NCI-H1694 treated with DMSO at 0.1 percent for 48 hours (cell line): Measurements from ENCODE around the gene PIBF1.
A peak's percentile ranks its signal among the peaks of the same experiment; 100 is the strongest.
"Not testable (repeated sequence)": the region's sequence is repeated elsewhere in the genome, so short reads cannot be mapped to it uniquely, and the experiment has no call there.

ENCODE experiments used
- DNase-seq: peaks from one replicate; lab custom pipeline; 2025; lab: John Stamatoyannopoulos, UW

Gene PIBF1

DNA sequence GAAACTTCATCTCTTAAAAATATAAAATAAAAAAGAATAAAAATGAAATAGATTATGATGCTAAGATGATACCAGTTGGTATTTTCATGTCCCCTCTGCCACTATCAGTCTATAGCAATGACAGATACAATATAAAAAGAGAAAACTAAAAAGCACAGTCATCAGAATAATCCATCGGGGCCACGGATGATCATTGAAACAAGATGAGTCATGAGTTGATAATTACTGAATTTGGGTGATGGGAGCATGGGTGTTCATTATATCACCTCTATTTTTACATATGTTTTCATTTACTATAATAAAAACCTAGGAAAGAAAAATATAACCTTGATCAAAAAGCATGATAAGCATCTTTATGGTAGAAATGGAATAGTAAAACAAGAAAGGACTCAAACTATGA lies 41.1 kb downstream of the PIBF1 start:
- no peak for DNase-seq

DNA sequence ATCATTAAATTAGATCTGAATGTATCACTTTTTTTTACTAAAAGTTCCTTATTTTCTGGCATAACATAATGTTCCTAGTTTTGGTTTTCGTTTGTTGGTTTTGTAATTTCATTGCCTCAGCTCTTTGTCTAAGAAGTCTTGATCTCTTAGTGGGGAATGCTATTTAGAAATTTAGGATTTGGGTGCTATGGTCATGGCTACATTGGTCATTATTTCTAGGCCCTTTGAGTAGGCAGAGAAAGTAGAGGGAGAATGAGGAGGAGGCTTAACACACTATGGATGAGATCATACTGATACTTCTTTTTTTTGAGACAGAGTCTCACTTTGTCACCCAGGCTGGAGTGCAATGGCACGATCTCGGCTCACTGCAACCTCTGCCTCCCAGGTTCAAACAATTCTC lies 41.8 kb downstream of the PIBF1 start:
- no peak for DNase-seq

DNA sequence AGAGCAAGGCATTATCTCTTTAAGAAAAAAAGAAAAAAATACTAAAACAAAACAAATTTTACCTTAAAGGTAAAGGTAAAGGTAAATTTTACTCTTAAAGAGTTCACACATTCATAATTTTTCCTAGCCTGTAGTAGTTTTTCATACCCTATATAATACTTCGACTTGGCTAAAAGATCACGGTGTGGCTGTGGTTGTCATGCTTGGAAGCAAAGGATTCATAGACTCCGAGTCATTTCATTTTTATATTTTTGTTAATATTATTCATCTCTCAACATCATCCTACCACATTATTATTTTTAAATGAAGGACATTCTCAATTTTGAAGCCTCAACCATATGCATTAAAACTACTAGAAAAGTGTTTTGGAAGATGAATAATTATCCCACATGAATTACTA lies 52.7 kb downstream of the PIBF1 start:
- DNase-seq, result no peak

DNA sequence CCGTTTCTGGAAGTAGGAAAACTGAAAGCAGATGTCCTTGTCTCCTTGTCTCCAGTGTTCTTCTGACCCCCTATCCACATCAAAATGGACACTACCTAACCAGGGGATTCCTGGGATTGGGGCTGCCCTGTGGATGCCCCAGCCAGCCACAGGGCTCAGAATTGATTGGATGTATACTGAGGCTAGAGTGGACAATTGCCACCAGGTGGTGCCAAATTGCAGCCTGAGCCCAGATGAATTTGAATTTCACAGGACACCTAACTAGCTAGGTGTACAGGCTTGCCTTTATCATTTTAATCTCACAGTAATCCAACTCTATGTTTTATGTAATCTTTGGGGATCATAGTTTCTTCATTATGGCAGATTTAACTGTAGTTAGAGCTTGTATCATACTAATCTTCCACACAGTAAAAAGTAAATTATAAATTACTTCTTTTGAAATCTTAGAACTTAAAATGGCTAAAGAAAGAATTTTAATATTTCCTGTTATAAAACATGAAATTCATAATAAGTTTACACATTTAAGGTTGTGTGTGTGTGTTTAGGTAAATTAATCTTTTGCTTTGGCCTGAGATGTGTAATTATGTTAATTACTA lies 58.0 kb downstream of the PIBF1 start:
- peak; percentile 20 for DNase-seq

DNA sequence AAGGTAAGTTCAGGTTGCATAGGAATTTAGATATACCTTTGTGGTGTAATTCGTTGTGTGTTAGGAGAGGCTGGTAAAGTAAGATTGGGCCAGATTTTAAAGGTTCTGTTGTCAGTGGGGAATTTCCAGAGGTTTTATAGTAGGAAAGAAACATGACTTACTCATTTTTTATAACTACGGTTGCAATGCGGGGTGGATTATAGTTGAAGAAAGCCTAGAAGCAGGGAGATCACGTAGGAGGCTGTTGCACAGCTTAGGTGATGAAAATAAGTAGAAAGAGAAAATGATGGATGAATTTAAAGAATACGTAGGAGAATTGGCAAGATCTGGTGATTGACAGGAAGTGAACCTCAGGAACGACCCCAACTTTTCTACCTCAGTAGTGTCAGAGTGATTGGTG lies 61.1 kb downstream of the PIBF1 start:
- no peak for DNase-seq

DNA sequence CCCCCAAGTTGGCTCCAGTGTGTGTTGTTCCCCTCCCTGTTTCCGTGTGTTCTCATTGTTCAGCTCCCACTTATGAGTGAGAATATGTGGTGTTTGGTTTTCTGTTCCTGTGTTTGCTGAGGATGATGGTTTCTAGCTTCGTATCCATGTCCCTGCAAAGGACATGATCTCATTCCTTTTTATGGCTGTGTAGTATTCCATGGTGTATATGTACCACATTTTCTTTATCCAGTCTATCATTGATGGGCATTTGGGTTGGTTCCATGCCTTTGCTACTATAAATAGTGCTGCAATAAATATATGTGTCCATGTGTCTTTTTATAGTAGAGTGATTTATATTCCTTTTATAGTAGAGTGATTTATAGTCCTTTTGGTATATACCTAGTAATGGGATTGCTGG lies 63.2 kb downstream of the PIBF1 start:
- not testable (repeated sequence) for DNase-seq

DNA sequence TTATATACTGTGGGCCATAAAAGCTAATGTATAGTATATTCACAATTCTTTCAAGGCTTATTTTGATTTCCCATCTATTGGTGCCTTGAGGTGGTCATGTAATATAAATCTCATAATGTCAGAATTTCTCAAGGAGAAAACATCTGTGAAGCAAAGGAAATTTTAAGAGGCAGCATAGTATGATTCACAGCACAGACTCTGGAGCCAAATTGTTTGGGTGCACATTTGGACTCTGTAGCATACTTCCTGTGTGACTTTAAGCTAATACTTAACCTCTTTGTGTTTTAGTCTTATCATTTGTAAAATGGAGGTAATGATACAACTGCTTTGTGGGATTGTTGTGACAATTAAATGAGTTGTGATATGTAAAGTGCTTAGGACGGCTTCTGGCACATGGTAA lies 67.6 kb downstream of the PIBF1 start:
- no peak for DNase-seq

DNA sequence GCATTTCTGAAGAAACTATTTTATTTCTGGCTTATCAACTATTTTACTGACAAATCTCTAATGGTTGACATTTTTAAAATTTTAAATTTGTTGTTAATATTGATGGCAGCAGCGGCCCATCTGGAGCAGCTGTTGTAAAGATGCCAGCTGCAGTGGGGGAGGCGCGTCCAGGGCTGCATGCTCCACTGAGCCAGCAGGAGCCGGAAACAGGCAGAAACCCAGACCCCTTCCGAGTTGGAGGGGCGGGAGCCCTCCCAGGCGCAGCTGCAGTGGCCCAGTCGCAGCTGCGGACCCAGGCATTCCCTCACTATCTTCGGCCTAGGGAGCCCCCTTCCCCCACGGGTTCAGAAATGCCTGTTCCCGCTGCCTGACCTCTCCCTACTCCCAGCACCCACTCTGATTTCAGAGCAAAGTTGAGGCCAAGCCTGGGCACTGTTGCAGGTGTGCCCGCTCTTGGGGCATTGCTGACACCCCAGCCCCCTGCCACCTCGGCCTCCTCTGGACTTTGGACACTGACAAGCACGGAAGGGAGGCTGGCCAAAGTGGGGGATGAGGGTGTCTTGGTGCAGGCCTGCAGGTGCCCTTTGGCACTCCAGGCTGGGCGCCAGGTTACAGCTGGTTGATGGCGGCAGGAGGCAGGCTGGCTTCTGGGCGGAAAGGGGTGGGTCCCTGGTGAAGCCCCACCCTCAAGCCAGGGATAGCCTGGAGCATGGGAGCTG lies 69.2 kb downstream of the PIBF1 start:
- no peak for DNase-seq

DNA sequence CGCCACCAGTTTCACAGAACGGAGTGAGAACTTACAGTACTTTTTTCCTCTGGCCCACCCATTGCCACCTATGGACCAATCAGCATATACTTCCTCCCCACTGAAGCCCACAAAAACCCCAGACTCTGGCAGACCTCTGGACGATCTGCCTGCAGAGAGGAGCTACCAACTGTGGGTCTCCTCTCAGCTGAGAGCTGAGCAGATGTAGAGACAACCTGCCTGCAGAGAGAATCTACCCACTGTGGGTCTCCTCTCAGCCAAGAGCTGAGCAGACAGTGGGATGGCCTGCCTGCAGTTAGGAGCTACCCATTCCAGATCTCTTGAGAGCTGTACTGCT lies 69.7 kb downstream of the PIBF1 start:
- no peak for DNase-seq

DNA sequence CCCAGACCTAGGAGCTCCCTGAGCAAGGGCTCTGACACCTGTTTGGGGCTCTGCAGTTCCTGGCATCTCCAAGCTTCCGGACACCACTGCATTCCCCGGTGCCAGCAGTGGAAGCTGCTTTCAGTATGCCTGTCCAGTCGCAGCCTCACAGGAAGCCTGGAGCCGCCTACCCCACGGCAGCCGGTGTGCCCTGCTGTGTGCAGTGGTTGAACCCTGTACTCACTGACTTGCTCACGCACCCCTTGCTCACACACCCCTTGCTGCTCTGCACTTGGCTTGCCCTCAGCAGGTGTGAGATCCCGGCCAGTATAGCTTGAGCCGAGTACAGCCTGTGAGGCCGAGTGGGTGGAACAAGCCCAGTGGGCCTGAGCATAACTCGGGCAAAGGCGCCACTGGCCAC lies 70.3 kb downstream of the PIBF1 start:
- no peak for DNase-seq

DNA sequence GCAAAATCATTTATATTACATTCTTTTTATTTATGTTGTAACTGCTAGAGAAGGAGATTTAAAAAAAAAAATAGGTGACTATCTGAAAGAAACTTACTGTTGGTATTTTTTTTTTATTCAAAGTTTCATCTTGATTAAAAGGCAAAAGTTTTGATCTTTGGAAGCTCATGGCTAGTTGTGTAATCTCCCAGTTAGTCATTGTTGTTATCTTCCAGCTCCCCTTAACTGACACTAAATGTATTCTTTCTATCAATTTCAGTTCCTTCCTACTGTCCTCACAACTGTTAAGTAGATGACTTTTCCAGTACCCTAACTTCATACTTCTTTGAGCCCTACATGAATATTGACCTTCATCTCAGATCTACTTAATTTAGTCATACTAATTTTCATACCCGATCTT lies 71.1 kb downstream of the PIBF1 start:
- no peak for DNase-seq

DNA sequence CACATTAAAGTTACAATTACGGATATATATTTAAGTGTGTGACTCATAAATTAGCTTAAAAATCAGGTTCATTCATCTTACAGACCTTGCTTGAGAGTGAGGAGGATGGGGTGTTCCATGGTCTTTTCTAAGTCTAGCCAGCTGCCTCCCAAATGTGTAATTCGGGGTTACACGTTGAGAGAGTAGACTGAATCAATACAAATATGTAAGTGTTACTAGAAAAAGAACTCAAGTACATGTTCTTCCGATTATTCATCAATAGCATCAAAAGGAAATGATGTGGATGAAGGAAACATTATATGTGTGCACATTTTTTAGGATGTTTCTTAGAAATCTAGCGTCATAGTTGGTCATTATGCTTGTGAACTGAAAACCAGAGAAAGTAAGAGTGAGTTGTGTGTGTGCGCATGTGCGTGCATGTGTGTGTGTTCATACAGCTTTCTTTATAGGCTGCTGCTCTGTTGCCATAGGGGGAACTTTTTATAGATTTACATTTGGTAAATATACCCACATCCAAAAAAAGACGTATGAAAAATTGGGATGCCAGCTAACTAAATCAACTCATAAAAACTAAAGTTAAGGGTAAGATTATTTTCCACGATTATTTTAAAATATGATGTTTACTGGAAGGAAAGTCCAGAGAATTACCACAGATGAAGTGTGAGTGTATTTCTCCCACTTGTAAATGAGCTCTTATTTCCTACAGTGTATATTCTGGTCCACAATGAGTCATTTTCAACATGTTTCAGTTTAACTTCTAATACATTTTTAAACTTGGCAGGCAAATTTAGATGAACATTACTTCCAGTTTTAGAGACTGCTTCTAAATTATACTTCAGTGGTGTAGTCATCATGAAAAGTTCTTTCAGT lies 82.4 kb downstream of the PIBF1 start:
- DNase-seq, result no peak

DNA sequence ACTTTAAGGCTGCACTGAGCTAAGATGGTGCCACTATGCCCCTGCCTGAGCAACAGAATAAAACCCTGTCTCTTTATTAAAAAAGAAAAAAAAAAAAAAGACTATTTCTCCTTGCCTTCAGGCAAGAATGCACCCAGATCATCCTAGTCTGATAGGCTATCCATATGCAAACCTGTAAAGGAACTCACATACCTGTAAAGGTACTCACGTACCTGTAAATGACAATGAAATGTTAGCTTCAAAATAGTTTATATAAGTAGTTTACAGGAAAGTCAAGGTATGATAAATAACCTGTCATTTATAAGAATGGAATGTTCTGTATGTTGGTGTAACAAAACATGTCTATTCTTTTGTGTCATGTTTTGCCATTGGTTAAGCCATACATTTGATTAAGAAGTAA lies 86.3 kb downstream of the PIBF1 start:
- no peak for DNase-seq

DNA sequence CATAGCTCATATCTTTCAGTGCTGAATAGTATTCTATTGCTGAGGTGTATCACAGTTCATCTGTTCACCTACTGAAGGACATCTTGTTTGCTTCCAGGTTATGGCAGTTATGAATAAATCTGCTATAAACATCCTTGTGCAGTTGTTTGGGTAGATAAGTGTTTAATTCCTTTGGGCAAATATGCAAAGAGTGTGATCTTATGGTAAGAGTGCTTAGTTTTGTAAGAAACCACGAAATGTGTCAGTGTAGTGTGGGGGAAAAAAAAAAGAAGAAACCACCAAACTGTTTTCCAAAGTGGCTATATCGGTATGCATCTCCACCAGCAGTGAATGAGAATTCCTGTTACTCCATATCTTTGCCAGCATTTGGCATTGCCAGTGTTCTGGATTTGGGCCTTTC lies 93.3 kb downstream of the PIBF1 start:
- no peak for DNase-seq

DNA sequence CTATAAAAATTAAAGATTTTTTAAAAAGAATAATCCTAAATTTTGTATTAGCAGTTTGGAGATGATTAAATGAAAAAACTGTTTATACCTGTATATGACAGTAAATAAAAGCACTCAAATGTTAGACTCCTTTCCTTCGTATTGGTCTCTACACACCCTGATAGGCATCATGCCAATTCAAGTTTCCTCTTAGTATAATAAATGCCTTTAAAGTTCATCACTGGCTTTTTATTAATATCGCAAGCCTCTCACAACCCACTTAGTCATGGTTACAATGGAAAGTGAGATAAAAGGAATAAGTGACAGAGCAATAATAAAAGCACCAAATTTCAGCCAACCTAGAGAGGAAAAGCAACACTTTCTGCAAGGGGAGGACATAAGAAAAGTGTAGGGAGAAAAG lies 102.2 kb downstream of the PIBF1 start:
- no peak for DNase-seq

DNA sequence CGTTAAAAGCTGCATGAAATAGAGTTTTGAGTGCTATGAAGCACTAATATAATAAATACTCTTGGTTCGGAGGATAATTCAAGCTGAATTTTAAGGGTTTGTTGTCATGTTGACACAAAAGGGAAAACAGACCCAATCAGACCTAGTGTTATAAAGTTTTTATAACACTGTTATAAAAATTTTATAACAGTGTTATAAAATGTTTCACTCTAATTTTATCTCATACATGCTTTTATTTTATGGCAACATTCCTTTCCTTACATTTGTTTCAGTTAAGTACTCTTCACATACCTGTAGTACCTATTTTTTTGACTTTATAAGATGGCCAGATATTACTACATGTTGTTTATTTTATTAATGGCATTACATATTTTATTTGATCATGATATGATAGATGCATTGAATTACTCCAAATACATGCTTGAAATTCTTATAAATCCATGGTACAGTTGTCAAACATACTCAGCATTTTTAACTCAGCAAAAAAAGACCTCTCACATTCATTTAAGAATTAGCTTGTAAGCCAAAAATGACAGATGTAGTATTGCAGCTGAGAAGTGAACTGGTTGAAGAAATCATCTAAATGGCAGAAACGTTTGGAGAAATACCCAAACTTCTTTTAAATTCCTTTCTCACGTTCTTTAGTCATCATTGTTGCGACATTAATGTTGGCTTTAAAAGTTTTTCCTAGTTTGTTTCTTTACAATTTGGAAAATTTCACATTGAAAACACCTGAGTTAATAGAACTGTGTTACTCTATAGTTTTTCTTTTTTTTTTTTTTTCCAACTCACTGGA lies 104.5 kb downstream of the PIBF1 start:
- DNase-seq, result no peak

DNA sequence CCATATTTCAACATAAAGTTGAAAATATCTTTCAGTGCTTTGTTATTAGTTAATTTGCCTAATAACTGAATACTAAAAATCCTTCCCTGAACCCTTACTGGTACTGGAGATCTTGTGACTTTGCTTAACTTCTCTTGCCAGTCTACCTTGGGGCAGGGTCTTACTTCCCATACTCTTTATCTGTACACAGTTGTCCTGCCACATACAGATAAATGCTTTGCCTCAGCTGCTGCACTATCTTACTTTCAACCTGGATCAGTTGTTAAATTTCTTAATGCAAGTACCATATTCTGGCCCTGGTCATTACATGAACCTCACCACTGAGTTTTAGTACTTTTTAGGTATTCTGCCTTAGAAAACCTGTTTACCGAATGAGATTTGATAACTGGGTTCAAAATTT lies 107.6 kb downstream of the PIBF1 start:
- no peak for DNase-seq

DNA sequence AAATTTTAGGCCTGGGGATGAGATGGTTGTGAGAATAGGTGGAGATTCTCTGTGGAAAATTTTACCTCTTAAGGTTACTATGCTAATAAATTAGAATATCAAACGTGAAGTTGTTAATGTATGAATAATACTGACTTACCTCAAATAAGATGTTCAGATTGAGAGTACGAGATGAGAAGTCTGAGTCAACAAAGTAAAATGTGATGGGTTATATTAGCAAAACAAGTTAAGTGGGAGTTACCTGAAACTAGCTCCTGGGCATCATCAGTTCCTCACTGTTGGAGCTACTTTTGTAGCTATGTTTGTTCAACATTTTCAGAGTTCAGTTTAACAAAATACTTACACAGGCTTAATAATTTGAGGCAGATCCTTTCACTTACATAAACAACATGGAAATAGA lies 108.6 kb downstream of the PIBF1 start:
- DNase-seq, result no peak

DNA sequence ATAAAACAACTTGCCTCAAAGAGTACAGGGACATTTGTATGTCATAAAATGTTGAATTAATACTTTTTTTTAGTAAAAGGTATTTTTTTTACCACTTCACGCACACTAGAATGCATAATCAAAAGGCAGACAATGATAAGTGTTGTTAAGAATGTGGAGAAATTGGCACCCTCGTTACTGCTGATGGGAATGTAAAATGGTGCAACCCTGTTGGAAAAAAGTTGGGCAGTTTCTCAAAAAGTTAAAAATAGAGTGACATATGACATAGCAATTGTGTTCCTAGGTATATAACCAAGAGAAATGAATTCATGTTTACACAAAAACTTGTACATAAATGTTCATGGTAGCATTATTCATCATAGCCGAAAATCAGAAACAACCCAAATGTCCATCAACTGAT lies 109.5 kb downstream of the PIBF1 start:
- no peak for DNase-seq

DNA sequence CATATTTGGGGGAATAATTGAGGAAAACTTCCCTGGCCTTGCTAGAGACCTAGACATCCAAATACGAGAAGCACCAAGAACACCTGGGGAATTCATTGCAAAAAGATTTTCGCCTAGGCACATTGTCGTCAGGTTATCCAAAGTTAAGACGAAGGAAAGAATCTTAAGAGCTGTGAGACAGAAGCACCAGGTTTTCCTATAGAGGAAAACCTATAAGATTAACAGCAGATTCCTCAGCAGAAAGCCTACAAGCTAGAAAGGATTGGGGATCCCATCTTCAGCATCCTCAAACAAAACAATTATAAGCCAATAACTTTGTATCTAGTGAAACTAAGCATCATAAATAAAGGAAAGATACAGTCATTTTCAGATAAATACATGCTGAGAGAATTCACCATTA lies 114.9 kb downstream of the PIBF1 start:
- DNase-seq, result no peak

DNA sequence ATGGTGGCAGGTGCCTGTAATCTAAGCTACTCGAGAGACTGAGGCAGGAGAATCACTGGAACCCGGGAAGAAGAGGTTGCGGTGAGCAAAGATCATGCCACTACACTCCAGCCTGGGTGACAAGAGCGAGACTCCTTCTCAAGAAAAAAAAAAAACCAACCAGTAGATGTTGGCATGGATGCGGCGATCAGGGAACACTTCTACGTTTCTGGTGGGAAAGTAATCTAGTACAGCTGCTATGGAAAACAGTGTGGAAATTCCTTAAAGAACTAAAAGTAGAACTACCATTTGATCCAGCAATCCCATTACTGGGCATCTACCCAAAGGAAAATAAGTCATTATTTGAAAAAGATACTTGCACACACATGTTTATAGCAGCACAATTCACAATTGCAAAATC lies 119.6 kb downstream of the PIBF1 start:
- DNase-seq, result not testable (repeated sequence)

DNA sequence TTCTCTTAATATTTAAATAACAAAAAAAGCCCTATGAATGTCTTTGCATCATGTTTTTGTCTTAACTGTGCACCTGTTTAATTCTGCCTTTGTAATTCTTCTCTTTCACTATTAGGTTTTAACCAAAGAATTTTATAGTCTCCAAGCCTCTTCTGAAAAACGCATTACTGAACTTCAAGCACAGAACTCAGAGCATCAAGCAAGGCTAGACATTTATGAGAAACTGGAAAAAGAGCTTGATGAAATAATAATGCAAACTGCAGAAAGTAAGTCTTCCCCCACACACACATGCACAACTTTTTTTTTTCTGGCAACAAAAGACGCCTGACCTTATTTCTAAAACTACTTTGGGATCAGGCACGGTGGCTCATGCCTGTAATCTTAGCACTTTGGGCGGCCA lies 126.5 kb downstream of the PIBF1 start:
- no peak for DNase-seq

DNA sequence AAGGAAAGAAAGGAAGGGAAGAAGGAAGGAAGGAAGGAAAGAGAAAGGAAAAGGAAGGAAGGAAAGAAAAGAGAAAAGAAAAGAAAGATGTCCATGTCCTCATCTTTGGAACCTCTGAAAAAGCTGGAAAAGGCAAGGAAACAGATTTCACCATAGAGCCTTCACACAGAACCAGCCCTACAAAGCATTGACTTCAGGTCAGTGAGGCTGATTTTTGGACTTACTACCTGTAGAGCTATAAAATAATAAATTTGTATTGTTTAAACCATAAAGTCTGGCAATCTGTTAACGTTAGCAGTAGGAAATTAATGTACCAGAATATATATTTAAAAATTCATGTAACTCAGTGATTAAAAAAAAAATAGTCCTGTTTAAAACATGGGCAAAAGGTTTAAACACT lies 130.0 kb downstream of the PIBF1 start:
- no peak for DNase-seq
